Panc1 (cell line): Measurements from ENCODE around the gene DLG2.

ENCODE experiments used
- POLR2AphosphoS5 ChIP-seq: IDR thresholded peaks from 2 replicates; pipeline ENCODE4 v1.6.1; 2012; ENCODE audit warnings: mild to moderate bottlenecking, low read depth, low read length, moderate library complexity
- REST ChIP-seq, 2 experiments: IDR thresholded peaks; 2 replicates each; pipeline ENCODE4 v1.6.1; 2011 to 2012; ENCODE audit warnings: low read depth in 2 of 2, control low read depth in 1 of 2, low read length in 1 of 2, mild to moderate bottlenecking in 1 of 2, moderate library complexity in 1 of 2; ENCODE audit not compliant: insufficient read depth in 1 of 2
- SIN3A ChIP-seq: IDR thresholded peaks from 2 replicates; pipeline ENCODE4 v1.6.1; 2012; ENCODE audit warnings: low read depth, mild to moderate bottlenecking, low read length, moderate library complexity, borderline replicate concordance; ENCODE audit not compliant: insufficient read depth
- TF ChIP-seq, protein P1 (sequence below): fragments of 450-650 bp; IDR thresholded peaks from 2 replicates; pipeline ENCODE4 v1.5.1; 2017; ENCODE audit warnings: mild to moderate bottlenecking

DNA sequence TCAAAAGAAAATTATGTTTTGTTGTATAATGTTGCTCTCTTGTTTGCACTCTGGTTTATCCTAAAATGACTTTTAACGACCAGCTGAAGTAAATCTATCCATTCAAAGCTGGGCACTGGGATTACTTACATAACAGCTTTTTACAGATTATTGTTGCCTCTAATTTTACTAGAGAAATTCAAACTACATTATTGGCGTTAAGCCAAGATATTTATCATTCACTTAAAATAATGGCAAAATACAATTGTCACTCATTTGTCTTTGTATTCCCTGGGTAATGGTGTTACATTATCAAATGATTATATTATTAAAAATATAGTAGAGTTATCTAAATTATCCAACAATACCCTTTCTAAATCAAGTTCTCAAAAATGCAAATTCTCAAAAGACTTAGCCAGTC is 30.3 kb downstream of the DLG2 start:
- no peak for TF ChIP-seq REST (IDR thresholded peaks at IDR 0.05; ENCODE audit: insufficient read depth in 1 of 2, low read depth in 2 of 2, low read length in 1 of 2)
- TF ChIP-seq, protein P1, sequence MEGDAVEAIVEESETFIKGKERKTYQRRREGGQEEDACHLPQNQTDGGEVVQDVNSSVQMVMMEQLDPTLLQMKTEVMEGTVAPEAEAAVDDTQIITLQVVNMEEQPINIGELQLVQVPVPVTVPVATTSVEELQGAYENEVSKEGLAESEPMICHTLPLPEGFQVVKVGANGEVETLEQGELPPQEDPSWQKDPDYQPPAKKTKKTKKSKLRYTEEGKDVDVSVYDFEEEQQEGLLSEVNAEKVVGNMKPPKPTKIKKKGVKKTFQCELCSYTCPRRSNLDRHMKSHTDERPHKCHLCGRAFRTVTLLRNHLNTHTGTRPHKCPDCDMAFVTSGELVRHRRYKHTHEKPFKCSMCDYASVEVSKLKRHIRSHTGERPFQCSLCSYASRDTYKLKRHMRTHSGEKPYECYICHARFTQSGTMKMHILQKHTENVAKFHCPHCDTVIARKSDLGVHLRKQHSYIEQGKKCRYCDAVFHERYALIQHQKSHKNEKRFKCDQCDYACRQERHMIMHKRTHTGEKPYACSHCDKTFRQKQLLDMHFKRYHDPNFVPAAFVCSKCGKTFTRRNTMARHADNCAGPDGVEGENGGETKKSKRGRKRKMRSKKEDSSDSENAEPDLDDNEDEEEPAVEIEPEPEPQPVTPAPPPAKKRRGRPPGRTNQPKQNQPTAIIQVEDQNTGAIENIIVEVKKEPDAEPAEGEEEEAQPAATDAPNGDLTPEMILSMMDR: no peak
- no peak for TF ChIP-seq SIN3A
- TF ChIP-seq POLR2AphosphoS5: no peak
